Glomerular endothelial cell (primary cell): ENCODE data around the gene P4HA2. TPM values are rescaled to one million over a fixed set of nuclear protein-coding genes. Genes with fewer than 3 reads are reported as not detected.

Experiments
- DNase-seq: peaks from one replicate; pipeline ENCODE4 v3.0.0-alpha.2; 2011; ENCODE audit warnings: low read depth, low spot score; ENCODE audit errors: extremely low read depth
- total RNA-seq: library from RNA; depleted of rRNA; stranded (reverse); fragments of >200 nt; gene quantifications from 2 replicates; pipeline ENCODE4 v1.2.3, GENCODE V29; 2015

Gene P4HA2
- total RNA-seq, 1 donor from 2014 or later: 151 TPM

GRCh38 chr5:132265336-132266030, 37.8 kb upstream of the P4HA2 start:
- peak; percentile 85 for DNase-seq

DNA sequence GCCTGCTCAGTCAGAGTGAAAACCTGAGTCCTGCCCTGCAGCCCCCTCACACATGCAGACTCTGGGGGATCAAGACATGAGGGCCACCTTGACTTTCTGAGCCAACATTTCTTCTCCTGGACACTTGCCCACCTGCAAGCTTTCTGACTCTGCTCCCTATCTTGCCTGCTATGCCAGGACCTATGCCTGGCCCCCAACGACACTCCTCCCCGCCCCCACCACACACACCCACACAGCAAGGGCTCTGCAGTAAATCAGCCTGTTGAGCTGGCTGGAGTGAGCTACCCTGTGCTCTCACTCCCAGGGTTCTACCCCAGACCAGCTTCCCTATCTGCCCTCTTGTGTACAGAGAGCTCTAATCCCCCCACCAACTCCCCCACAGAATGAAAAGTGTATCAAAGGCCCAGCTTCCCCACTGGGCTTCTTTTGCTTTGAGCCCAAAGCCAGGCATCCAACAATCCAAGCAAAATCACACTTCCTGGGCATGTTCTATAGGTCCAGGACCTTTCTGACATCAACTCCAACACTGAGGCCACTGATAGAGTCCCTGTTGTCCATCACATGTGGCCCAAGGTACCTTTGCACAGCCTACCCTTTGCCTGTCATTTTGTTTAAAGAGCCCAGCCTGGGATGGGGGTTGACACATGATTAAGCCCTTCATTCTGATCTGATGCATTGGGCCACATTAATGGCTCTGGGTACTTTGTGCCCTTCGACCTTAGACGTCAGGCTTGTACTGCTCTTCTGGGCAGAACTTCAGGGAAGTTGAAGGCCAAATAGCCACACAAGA, 37.1 kb upstream of the P4HA2 start:
- no peak for DNase-seq

DNA sequence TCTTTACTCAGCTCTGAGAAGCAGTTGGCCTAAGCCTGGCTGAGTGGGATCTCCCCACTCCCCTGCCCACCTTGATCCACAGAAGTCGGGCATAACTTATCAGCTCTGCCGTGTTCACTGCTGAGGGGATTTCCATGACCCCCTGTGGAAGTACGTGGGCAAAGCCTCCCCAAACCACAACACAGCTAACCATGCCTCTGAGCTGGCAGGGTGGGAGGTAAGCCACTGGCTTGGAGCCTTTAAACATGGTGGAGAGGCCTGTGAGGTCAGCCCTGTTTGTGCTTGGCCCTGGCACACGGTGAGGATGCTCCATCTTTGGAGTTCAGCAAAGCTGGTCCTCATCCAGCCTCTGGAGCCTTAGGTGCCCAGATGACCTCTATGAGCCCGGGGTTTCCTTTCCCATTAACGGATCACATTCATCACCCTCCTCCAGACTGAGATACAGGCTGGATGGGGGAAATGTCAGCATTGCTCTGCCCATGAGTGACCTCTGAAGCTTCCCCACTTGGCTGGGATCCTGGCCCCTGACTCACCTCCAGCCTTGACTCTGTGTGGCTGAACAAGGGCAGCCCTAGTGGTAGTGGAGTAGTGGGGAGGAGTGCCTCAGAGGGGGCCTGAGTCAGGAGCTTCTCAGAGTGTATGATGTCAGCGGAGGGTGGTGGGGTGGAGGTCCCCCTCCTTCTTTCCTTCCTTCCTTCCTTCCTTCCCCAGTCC, 36.1 kb upstream of the P4HA2 start:
- DNase-seq: no peak

DNA sequence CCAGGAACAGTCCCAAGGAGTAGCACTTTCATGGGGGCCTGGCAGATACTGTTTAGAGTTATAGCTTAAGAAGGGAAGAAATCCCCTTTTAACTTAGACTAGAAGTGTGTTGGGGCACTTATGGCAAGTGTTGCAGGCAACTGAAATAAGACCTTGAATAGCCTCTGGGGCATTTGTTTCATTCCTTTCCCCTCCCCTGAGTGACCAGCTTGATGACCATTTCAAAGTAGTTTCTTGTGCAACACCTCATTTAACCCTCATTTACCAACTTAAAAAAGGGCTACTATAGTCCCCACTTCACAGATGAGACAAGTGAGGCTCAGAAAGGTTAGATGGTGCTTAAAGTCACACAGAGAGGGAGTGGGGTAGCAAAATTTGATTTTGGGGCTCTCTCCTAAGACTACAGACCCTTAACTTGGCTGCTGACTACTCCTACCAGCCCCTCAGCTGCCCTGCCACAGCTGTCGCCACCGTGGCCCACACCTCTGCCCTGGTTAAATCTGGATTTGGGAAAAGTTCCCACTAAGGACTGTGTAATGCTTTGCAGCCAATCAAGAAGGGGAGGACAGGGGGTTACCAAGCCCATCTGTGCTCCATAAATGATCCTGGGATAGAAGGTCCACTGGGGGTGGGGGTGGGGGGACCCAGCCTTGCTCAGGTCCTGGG, 35.4 kb upstream of the P4HA2 start:
- no peak for DNase-seq

DNA sequence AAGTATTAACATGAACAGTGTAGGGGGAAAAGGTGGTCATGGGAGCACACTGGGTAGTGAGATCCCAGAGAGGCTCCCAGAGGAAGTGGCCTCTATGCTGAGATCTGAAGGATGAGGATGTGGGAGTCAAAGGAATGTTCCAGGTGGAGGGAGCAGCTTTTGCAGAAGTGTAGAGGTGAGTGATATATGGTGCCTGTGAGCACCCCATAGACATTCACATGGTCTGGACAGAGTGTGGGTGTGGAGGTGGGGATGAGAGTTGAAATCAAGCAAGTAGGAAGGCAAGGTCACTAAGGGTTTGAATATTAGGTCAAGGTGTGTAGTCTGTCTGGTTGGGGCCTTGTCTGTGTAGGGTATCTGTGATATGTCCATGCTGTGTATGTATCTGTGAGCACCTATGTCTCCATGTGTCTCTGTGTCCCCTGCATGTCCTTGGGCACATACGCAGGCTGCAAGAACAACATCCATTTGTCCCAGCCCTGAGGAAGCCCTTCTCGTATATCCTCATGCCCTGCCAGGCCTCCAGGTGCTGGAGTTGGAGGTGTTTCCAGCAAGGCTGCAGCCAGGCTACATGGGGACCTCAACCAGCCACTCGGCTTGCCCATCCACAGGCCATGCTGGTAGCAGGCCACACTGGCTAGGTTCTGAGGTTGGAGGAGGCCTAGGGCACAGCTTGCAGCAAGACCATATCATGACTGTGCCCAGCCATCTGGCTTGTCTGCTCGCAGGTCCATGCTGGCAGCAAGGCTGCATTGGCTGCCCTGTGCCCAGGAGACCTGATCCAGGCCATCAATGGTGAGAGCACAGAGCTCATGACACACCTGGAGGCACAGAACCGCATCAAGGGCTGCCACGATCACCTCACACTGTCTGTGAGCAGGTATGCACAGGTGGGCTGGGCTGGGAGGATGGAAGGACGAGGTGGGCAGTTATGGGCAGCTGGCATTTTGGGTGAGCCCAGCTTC, 34.5 kb upstream of the P4HA2 start:
- no peak for DNase-seq

GRCh38 chr5:132260714-132261551, 33.3 kb upstream of the P4HA2 start:
- no peak for DNase-seq

DNA sequence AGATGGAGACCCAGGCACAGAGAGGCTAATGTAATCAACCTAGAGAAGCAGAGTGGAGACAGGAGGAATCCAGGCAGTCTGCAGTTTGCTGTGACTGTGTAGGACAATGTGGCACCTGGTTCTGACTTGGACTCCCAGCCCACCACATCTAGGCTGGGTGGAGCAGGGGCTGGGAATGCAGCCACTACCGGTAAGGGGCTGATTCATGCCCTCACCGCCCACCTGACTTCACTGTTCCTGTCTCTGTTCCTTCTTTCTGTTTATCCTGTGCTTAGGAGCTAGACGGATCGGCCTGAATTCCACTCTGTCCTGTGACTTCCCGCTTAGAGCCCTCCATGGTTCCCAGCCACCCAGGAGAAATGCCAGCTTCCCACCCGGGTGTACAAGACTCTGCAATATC, 32.4 kb upstream of the P4HA2 start:
- DNase-seq: no peak

- no peak for DNase-seq
Measured at GRCh38 chr5:132259069-132259851, 31.6 kb upstream of the P4HA2 start.

- DNase-seq: no peak
Measured at GRCh38 chr5:132258102-132259068, 30.7 kb upstream of the P4HA2 start.

- DNase-seq: no peak
Measured at GRCh38 chr5:132257131-132258101, 29.8 kb upstream of the P4HA2 start, which contains the start of gene PDLIM4. Gene PDLIM4, plus strand, starts transcription at chr5:132257696. Its CDS starts 39 bp downstream, at chr5:132257735.

GRCh38 chr5:132256783-132257130, 29.1 kb upstream of the P4HA2 start:
- no peak for DNase-seq

GRCh38 chr5:132256086-132256782, 28.6 kb upstream of the P4HA2 start:
- no peak for DNase-seq

DNA sequence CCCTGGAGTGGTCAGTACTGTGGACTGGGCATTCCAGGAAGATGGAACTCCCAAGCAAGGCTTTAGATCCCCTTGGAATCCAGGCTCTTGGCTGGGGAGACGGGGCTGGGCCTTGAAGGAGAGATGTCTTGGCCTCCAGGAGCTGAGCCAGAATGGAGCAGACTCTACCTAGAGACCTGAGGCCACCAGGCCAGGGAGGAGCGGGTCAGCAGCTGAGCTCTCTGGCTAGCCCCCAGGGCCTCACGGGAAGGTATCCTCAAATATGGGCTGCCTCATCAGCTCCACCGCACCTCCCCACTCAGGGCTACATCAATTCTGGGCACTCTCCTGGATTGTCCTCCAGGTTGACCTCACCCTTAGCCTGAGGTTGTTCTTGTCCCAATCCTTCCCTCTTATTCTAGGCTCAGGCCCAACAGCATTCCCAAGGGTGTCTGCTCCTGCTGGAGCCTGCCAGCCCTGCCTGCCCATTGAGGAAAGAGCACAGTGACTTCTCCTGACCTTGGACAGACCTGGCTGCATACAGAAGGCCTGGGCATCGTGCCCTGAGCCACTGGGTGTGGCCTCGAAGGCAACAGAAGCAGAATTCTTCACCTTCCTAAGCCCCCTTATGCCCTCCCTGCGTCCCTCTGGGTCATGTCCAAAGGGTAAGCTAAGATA, 26.8 kb upstream of the P4HA2 start:
- no peak for DNase-seq

- DNase-seq: no peak
Measured at GRCh38 chr5:132253452-132254320, 26.0 kb upstream of the P4HA2 start.
